IPS-20b (cell line): ENCODE results near the gene DDB1.

Experiments used
- H3K27ac ChIP-seq: one replicate; pipeline ENCODE4 v1.5.1; 2013; ENCODE audit warnings: low read length
- H3K27me3 ChIP-seq: 2 replicates; pipeline ENCODE4 v1.6.1; 2013; ENCODE audit warnings: mild to moderate bottlenecking, low read length, inconsistent platforms; ENCODE audit not compliant: insufficient read depth
- H3K36me3 ChIP-seq: 2 replicates; pipeline ENCODE4 v1.6.1; 2013; ENCODE audit warnings: low read depth, mild to moderate bottlenecking, inconsistent platforms, low read length, moderate library complexity; ENCODE audit not compliant: insufficient read depth
- H3K4me1 ChIP-seq: 2 replicates; pipeline ENCODE4 v1.6.1; 2013; ENCODE audit warnings: mild to moderate bottlenecking, control low read depth, inconsistent platforms, low read length, moderate library complexity; ENCODE audit not compliant: insufficient read depth
- H3K4me3 ChIP-seq: 2 replicates; pipeline ENCODE4 v1.5.1; 2013; ENCODE audit warnings: mild to moderate bottlenecking, low read length, inconsistent platforms
- H3K9ac ChIP-seq: 2 replicates; pipeline ENCODE4 v1.6.1; 2013; ENCODE audit warnings: low read depth, mild to moderate bottlenecking, inconsistent platforms, low read length, moderate library complexity
- H3K9me3 ChIP-seq: 2 replicates; pipeline ENCODE4 v1.6.1; 2013; ENCODE audit warnings: mild to moderate bottlenecking, low read depth, low read length, inconsistent platforms; ENCODE audit not compliant: insufficient read depth

DDB1 gene

DNA sequence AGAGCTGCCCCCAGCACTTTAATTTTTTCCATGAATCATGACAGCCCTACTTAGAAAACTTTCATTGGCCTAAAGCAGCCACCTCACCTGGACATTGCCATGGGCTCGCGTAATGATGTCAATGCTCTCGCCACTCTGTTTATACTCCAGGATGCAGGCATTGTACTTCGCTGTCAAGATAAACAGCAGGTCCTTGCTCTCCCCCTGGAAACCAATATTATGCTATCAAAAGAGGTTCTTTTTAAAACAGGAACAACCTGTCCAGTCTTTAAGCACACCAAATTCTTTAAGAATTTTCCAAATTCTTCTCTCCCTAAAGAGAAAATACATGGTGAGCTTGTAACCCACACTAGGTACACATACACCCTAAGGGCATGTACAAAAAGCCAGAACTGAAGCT, 3.0 kb downstream of the DDB1 start:
- Histone ChIP-seq H3K4me1 (peaks cover 7% of the 10 kb centered on the region), H3K4me3 (no peak overlapping the region), H3K36me3 (peaks cover 63% of the 10 kb centered on the region), H3K27ac (no peak overlapping the region), H3K9ac (no peak overlapping the region), H3K27me3 (no peaks in the 10 kb centered on the region), H3K9me3 (no peaks in the 10 kb centered on the region)

GRCh38 chr11:61328351-61328750, 4.6 kb downstream of the DDB1 start:
- H3K4me1 ChIP-seq = peaks cover 4% of the 10 kb centered on the region; the same call in 1 of the 2 replicates
- H3K9me3 ChIP-seq = no peaks in the 10 kb centered on the region
- H3K27me3 ChIP-seq = no peaks in the 10 kb centered on the region
- H3K4me3 ChIP-seq = no peak overlapping the region
- no peak overlapping the region for H3K9ac ChIP-seq
- no peak overlapping the region for H3K27ac ChIP-seq
- peaks cover 78% of the 10 kb centered on the region for H3K36me3 ChIP-seq

GRCh38 chr11:61327669-61328071, 5.2 kb downstream of the DDB1 start:
- no peak overlapping the region for H3K9ac ChIP-seq
- no peak overlapping the region for H3K4me3 ChIP-seq
- peaks cover 4% of the 10 kb centered on the region; the same call in 1 of the 2 replicates for H3K4me1 ChIP-seq
- H3K36me3 ChIP-seq = peaks cover 85% of the 10 kb centered on the region
- no peaks in the 10 kb centered on the region for H3K9me3 ChIP-seq
- no peaks in the 10 kb centered on the region for H3K27me3 ChIP-seq
- H3K27ac ChIP-seq = no peak overlapping the region

GRCh38 chr11:61325649-61326414, 7.1 kb downstream of the DDB1 start:
- no peak overlapping the region for H3K27ac ChIP-seq
- peaks cover 96% of the 10 kb centered on the region for H3K36me3 ChIP-seq
- no peaks in the 10 kb centered on the region for H3K27me3 ChIP-seq
- no peaks in the 10 kb centered on the region for H3K4me1 ChIP-seq
- no peak overlapping the region for H3K9ac ChIP-seq
- H3K9me3 ChIP-seq = no peaks in the 10 kb centered on the region
- H3K4me3 ChIP-seq = no peak overlapping the region

DNA sequence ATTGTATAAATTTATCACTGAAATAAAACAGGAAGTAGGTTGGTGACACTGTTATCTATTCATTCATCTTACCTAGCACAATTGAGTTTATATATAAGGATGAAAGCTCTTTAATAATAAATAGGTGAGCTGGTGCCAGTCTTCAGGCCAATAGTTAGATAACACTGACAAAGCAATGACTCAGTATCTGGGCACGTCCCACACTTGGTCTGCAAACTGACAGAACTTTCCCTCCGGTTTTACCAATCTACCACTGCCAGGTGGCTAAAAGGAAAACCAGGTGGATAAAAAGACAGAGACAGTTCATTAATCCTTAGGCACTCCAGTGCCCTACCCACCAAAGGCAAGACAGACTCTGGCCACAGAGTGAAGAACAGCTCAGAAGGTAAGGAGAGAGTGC, 17.6 kb downstream of the DDB1 start:
- Histone ChIP-seq H3K4me1 (no peaks in the 10 kb centered on the region), H3K27ac (no peak overlapping the region), H3K4me3 (no peak overlapping the region), H3K27me3 (no peaks in the 10 kb centered on the region), H3K9me3 (no peaks in the 10 kb centered on the region), H3K36me3 (peaks cover 93% of the 10 kb centered on the region), H3K9ac (no peak overlapping the region)

DNA sequence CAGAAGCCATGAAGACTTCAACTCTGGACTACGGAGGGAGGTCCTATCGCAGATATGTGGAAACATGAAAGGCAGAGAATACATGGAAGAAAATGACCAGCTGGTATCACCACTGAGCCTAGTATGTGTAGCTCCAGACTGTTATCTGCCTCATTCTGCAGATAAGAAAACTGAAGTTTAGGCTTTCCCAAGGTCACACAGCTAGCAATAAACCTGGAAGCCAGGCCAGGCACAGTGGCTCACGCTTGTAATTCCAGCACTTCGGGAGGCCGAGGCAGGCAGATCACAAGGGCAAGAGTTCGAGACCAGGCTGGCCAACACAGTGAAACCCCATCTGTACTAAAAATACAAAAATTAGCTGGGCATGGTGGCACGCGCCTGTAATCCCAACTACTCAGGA, 22.2 kb downstream of the DDB1 start:
- no peak overlapping the region for H3K9ac ChIP-seq
- no peaks in the 10 kb centered on the region for H3K4me1 ChIP-seq
- peaks cover 100% of the 10 kb centered on the region for H3K36me3 ChIP-seq
- H3K9me3 ChIP-seq = no peaks in the 10 kb centered on the region
- no peak overlapping the region for H3K4me3 ChIP-seq
- H3K27me3 ChIP-seq = no peaks in the 10 kb centered on the region
- no peak overlapping the region for H3K27ac ChIP-seq

GRCh38 chr11:61309739-61310138, 23.2 kb downstream of the DDB1 start:
- no peak overlapping the region for H3K9ac ChIP-seq
- H3K36me3 ChIP-seq = peaks cover 100% of the 10 kb centered on the region
- H3K9me3 ChIP-seq = no peaks in the 10 kb centered on the region
- no peak overlapping the region for H3K4me3 ChIP-seq
- no peaks in the 10 kb centered on the region for H3K4me1 ChIP-seq
- H3K27ac ChIP-seq = no peak overlapping the region
- H3K27me3 ChIP-seq = no peaks in the 10 kb centered on the region

DNA sequence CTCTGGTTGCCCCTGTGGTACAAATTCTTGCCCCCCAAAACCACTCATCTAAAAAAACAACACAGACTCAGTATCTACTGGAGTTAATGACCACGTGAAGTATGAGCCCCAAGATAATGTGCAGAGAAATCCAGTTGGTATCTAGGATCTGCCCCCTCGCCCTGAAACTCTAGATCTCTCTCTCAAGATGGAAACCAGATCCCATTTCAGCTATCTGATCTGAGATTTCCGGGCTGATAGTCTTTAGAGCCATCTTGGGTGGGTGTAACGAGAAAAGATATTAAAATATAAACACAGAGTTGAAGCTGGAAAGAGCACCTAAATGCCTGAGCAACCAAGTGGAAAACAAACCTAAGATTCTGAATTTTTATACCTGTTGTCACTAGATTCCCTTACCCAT, 23.8 kb downstream of the DDB1 start:
- Histone ChIP-seq H3K27me3 (no peaks in the 10 kb centered on the region), H3K27ac (no peak overlapping the region), H3K9ac (no peak overlapping the region), H3K9me3 (no peaks in the 10 kb centered on the region), H3K4me3 (no peak overlapping the region), H3K4me1 (no peaks in the 10 kb centered on the region), H3K36me3 (peaks cover 97% of the 10 kb centered on the region)

GRCh38 chr11:61307354-61307753, 25.6 kb downstream of the DDB1 start:
- no peaks in the 10 kb centered on the region for H3K9me3 ChIP-seq
- H3K36me3 ChIP-seq = peaks cover 97% of the 10 kb centered on the region
- H3K27me3 ChIP-seq = no peaks in the 10 kb centered on the region
- no peaks in the 10 kb centered on the region for H3K4me1 ChIP-seq
- no peak overlapping the region for H3K9ac ChIP-seq
- no peak overlapping the region for H3K4me3 ChIP-seq
- H3K27ac ChIP-seq = no peak overlapping the region

GRCh38 chr11:61306221-61306620, 26.7 kb downstream of the DDB1 start:
- Histone ChIP-seq H3K36me3 (peaks cover 97% of the 10 kb centered on the region), H3K9ac (no peak overlapping the region), H3K4me1 (no peaks in the 10 kb centered on the region), H3K27ac (no peak overlapping the region), H3K27me3 (no peaks in the 10 kb centered on the region), H3K9me3 (no peaks in the 10 kb centered on the region), H3K4me3 (no peak overlapping the region)

DNA sequence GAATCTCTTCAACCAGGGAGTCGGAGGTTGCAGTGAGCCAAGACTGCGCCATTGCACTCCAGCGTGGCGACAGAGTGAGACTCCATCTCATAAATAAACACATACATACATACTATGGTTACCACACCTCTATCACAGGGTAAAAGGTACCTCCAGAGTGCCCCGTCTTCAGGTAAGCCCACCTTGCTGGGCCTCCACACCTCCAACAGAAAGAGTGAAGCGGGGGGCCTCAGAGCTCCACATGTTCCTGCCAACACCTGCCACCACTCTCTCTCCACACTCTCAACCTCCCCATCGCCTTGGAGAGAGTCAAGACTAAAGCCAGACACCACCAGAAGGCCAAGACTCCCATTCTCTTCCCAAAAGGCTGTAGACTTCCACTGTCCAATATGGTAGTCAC, 27.5 kb downstream of the DDB1 start:
- H3K9ac ChIP-seq = no peak overlapping the region
- no peak overlapping the region for H3K4me3 ChIP-seq
- H3K27me3 ChIP-seq = no peaks in the 10 kb centered on the region
- peaks cover 97% of the 10 kb centered on the region for H3K36me3 ChIP-seq
- H3K27ac ChIP-seq = no peak overlapping the region
- no peaks in the 10 kb centered on the region for H3K9me3 ChIP-seq
- H3K4me1 ChIP-seq = no peaks in the 10 kb centered on the region

DNA sequence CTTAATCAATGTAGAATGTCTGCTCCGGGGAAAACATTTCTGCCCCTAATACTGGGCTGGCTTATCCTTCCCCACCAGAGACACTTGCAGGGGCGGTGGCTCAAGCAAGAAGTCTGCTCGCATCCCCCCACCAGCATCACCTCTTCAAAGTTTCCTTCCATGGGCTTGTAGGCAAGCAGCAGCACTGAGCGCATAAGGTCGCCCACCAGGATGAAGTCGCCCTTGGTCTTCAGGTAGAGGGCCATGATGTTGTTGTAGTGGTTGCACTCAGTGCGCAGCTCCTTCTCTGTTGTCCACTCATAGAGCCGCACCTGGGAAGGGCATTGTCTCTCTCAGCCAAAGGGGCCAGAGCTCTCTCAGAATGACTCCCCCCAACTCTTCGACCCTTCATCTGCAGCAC, 29.2 kb downstream of the DDB1 start:
- H3K27me3 ChIP-seq = no peaks in the 10 kb centered on the region
- no peak overlapping the region for H3K27ac ChIP-seq
- 0 out of 2 replicates have a peak, but pooled peaks cover 2% of the 10 kb centered on the region for H3K4me1 ChIP-seq
- peaks cover 97% of the 10 kb centered on the region for H3K36me3 ChIP-seq
- H3K9me3 ChIP-seq = no peaks in the 10 kb centered on the region
- H3K4me3 ChIP-seq = no peak overlapping the region
- no peak overlapping the region for H3K9ac ChIP-seq
